K562 (cell line): Measurements from ENCODE around the gene HSPB1. TPM values are rescaled to one million over a fixed set of nuclear protein-coding genes. Genes with fewer than 3 reads are reported as not detected.

Experiments
- CEBPZ ChIP-seq: fragments of 150-350 bp; IDR thresholded peaks from 2 replicates; pipeline ENCODE4 v1.6.1; 2014; ENCODE audit warnings: low read depth, mild to moderate bottlenecking, low read length, borderline replicate concordance
- CHD7 ChIP-seq: fragments of 200-600 bp; sonication (generic); IDR thresholded peaks from one replicate; pipeline ENCODE4 v1.6.1; 2012; ENCODE audit warnings: mild to moderate bottlenecking, low read depth, low read length, inconsistent platforms
- FOSL1 ChIP-seq: fragments of 200-800 bp; sonication (Bioruptor generic); conservative IDR thresholded peaks from 2 replicates; pipeline ENCODE4 v1.6.1; 2016; ENCODE audit warnings: missing genetic modification characterization, missing compliant biosample characterization
- GTF2F1 ChIP-seq: IDR thresholded peaks from 2 replicates; pipeline ENCODE4 v1.6.1; 2011; ENCODE audit warnings: low read depth, low read length, improper control_type of control experiment
- HDGF ChIP-seq: fragments of 450-650 bp; IDR thresholded peaks from 2 replicates; pipeline ENCODE4 v1.6.1; 2016
- POU5F1 ChIP-seq: fragments of 150-350 bp; IDR thresholded peaks from 2 replicates; pipeline ENCODE4 v1.6.1; 2014; ENCODE audit warnings: borderline replicate concordance, low read length, low read depth, mild to moderate bottlenecking; ENCODE audit not compliant: partially characterized antibody
- SMARCA5 ChIP-seq: fragments of 450-650 bp; IDR thresholded peaks from 2 replicates; pipeline ENCODE4 v1.6.1; 2016
- ZBTB8A ChIP-seq: fragments of 450-650 bp; IDR thresholded peaks from 2 replicates; pipeline ENCODE4 v1.6.1; 2018; ENCODE audit warnings: mild to moderate bottlenecking, moderate library complexity; ENCODE audit not compliant: partially characterized antibody
- ZNF277 ChIP-seq: fragments of 250-450 bp; sonication (Bioruptor Pico); IDR thresholded peaks from 2 replicates; pipeline ENCODE4 v1.8.0; 2022; ENCODE audit warnings: inconsistent platforms, mild to moderate bottlenecking, moderate library complexity, borderline replicate concordance
- polyA plus RNA-seq, 8 experiments: library from polyadenylated mRNA; depleted of rRNA in 4 of 8; stranded (reverse) in 5 of 8; unstranded in 3 of 8; fragments of >200 nt; fragmentation: Nextera tagmentation in 2 of 8; fragmentation: Illumina TruSeq in 1 of 8; extraction: Ambion mirVana in 2 of 8; extraction: Trizol in 1 of 8; gene quantifications; 2 replicates each; pipeline versions ENCODE4 v1.2.1 to v1.2.3, GENCODE V29; 2011 to 2014; ENCODE audit warnings: inconsistent platforms in 1 of 8, missing spikeins in 1 of 8
- total RNA-seq, 7 experiments: library from RNA; depleted of rRNA in 6 of 7; stranded (reverse); fragments of >200 nt in 6 of 7; fragmentation: Illumina TruSeq in 2 of 7; extraction: Trizol in 2 of 7; gene quantifications; 2 replicates each; pipeline versions ENCODE4 v1.2.1 to v1.2.3, GENCODE V29; 2011 to 2021; ENCODE audit warnings: low replicate concordance in 1 of 7

The HSPB1 gene
- total and polyA plus RNA-seq, 9 of the 15 experiments (the other 6 are each of a cell fraction or from before 2014, with no cell fraction given) = 27.1 to 522 (median 138) TPM

- no peak for TF ChIP-seq FOSL1
- no peak for TF ChIP-seq CHD7
- TF ChIP-seq CEBPZ = no peak
- no peak for TF ChIP-seq ZNF277
- TF ChIP-seq ZBTB8A = no peak
- 0 out of 2 replicates have a peak, but pooled peaks have one; percentile 24 for TF ChIP-seq HDGF
- no peak for TF ChIP-seq POU5F1
- peak; percentile 75 for TF ChIP-seq SMARCA5
- TF ChIP-seq GTF2F1 = no peak
Observed at GRCh38 chr7:76281006-76281705, 21.3 kb upstream of the HSPB1 start (continued).
